Measurements from ENCODE around the gene BUD23. TPM values are rescaled to one million over a fixed set of nuclear protein-coding genes. Genes with fewer than 3 reads are reported as not detected.

Gene BUD23
- total and polyA plus RNA-seq, 2 donors (not counting 3 experiments of a cell fraction or from before 2014, with no cell fraction given) = 62.1 to 64.6 TPM

GRCh38 chr7:73700581-73701134, 17.3 kb downstream of the BUD23 start:
- no peak overlapping the region for H3K4me3 ChIP-seq (replicated peaks in 1 of 3; ENCODE audit: insufficient read depth in 1 of 3, low read depth in 1 of 3, low read length in 3 of 3)
- H3K9me1 ChIP-seq (replicated peaks; ENCODE audit: control insufficient read depth, extremely low read depth, insufficient read depth, low read length) = no peaks in the 10 kb centered on the region
- POLR2A ChIA-PET = no interaction called here
- intact Hi-C loops (cut with micrococcal nuclease) = no loop called here
- no TSS peak for BruUV-seq (replicated peaks)
- H3K27ac ChIP-seq (ENCODE audit: insufficient read depth, low read depth, low read length) = no peak overlapping the region
- FAIRE-seq = no peak
- H4K20me1 ChIP-seq (replicated peaks; ENCODE audit: control insufficient read depth, extremely low read depth, insufficient read depth, low read length) = no peaks in the 10 kb centered on the region
- H3K4me2 ChIP-seq (ENCODE audit: insufficient read depth, low read length) = no peak overlapping the region
- no peak overlapping the region for H2AFZ ChIP-seq (ENCODE audit: low read depth, low read length)
- no peak for DNase-seq (ENCODE audit: low read depth, low spot score)
- H3K27me3 ChIP-seq (ENCODE audit: control insufficient read depth in 2 of 2, insufficient read depth in 2 of 2, low read length in 2 of 2) = no peaks in the 10 kb centered on the region
- H3K4me1 ChIP-seq (ENCODE audit: control insufficient read depth, extremely low read depth, insufficient read depth, low read length) = no peaks in the 10 kb centered on the region
- no peak overlapping the region for H3K9ac ChIP-seq (replicated peaks; ENCODE audit: extremely low read depth, insufficient read depth, low read length)
- no peaks in the 10 kb centered on the region for H3K9me3 ChIP-seq (replicated peaks; ENCODE audit: control insufficient read depth, insufficient read depth, low read length)
- no peaks in the 10 kb centered on the region for H3K79me2 ChIP-seq (ENCODE audit: control insufficient read depth, insufficient read depth, low read length)
- H3K36me3 ChIP-seq (ENCODE audit: control insufficient read depth in 2 of 2, extremely low read depth in 1 of 2, insufficient read depth in 2 of 2, low read length in 2 of 2) = peaks cover 7 to 30% of the 10 kb centered on the region in 2 experiments
- TF ChIP-seq GATA2 (IDR thresholded peaks at IDR 0.05; ENCODE audit: insufficient read depth, insufficient read length, low read depth, low read length) (no peak), FOS (IDR thresholded peaks at IDR 0.05; ENCODE audit: borderline replicate concordance, insufficient read depth, low read length) (no peak), EZH2 (IDR thresholded peaks at IDR 0.05; ENCODE audit: borderline replicate concordance, low read depth, low read length, severe bottlenecking) (no peak), POLR2AphosphoS5 (IDR thresholded peaks at IDR 0.05; ENCODE audit: insufficient read depth, low read depth, low read length) (no peak), JUN (IDR thresholded peaks at IDR 0.05; ENCODE audit: borderline replicate concordance, insufficient read depth, insufficient read length, low read depth) (no peak), POLR2A (IDR thresholded peaks at IDR 0.05; ENCODE audit: low read depth, low read length) (no peak), MAX (IDR thresholded peaks at IDR 0.05; ENCODE audit: insufficient read depth, insufficient read length) (no peak), MYC (IDR thresholded peaks at IDR 0.05; ENCODE audit: low read depth, low read length) (no peak), CTCF (IDR thresholded peaks at IDR 0.05; ENCODE audit: extremely low read depth in 1 of 2, insufficient read depth in 1 of 2, low read depth in 1 of 2, low read length in 2 of 2) (no peak)
- dilution Hi-C loops (cut with MboI; ENCODE audit: extremely low pct_ligation_motif_present, low sequenced_read_pairs) = no loop called here
- CTCF ChIA-PET = interaction anchor here (1.0 to 3.2 kb wide), 8 partner anchors 8 to 71 kb away, joined by 3 to 26 read pairs (median 8); partner anchors contain the start of gene STX1A

Measured in endothelial cell of umbilical vein (primary cell).